ENCODE results near the gene NHEJ1.

NHEJ1 gene

DNA sequence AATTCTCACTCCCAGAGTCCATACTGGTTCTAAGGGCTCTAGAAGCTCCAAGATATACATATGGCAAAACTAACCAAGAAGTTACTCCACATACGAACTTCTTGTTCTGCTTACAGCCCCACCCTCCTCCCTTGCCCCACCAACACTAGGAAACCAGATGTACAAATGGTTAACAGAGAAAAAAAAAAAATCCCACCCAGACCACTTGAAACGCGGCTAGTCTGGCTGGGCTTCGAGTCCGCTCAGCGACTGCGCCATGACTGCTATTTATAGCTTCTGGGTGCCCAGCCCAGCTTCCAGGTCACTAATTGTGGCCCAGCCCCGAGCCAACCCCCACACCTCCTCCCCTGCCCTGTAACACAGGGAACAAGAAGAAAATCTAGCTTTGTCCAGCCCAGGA is 52.9 kb downstream of the NHEJ1 start:
- no peak overlapping the region for H3K9ac ChIP-seq (ENCODE audit: low read length)
- no peaks in the 10 kb centered on the region for H3K36me3 ChIP-seq (ENCODE audit: low read length)
- no peaks in the 10 kb centered on the region for H4K20me1 ChIP-seq (ENCODE audit: low read depth, low read length)
- TF ChIP-seq EZH2phosphoT487 (conservative IDR thresholded peaks at IDR 0.05; ENCODE audit: low read length) = no peak
- TF ChIP-seq, protein P1, sequence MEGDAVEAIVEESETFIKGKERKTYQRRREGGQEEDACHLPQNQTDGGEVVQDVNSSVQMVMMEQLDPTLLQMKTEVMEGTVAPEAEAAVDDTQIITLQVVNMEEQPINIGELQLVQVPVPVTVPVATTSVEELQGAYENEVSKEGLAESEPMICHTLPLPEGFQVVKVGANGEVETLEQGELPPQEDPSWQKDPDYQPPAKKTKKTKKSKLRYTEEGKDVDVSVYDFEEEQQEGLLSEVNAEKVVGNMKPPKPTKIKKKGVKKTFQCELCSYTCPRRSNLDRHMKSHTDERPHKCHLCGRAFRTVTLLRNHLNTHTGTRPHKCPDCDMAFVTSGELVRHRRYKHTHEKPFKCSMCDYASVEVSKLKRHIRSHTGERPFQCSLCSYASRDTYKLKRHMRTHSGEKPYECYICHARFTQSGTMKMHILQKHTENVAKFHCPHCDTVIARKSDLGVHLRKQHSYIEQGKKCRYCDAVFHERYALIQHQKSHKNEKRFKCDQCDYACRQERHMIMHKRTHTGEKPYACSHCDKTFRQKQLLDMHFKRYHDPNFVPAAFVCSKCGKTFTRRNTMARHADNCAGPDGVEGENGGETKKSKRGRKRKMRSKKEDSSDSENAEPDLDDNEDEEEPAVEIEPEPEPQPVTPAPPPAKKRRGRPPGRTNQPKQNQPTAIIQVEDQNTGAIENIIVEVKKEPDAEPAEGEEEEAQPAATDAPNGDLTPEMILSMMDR (IDR thresholded peaks at IDR 0.05; ENCODE audit: insufficient read depth, low read length, poor library complexity, severe bottlenecking) = no peak
- no peak overlapping the region for H3K27ac ChIP-seq (ENCODE audit: low read depth, low read length)
- H3F3A ChIP-seq (ENCODE audit: insufficient read depth) = no peaks in the 10 kb centered on the region
- H3K4me2 ChIP-seq (ENCODE audit: low read depth, low read length, poor library complexity, severe bottlenecking) = no peak overlapping the region
- H3K79me2 ChIP-seq (ENCODE audit: insufficient read depth, low read length) = no peaks in the 10 kb centered on the region
- H3K9me3 ChIP-seq (ENCODE audit: insufficient read depth, low read length) = no peaks in the 10 kb centered on the region
- H2AFZ ChIP-seq (ENCODE audit: low read depth, low read length, severe bottlenecking) = no peak overlapping the region
- no peak overlapping the region for H3K4me3 ChIP-seq (ENCODE audit: insufficient read depth, low read length, poor library complexity, severe bottlenecking)
- H3K9me2 ChIP-seq (replicated peaks; ENCODE audit: insufficient read depth, low read length) = no peaks in the 10 kb centered on the region
- no peaks in the 10 kb centered on the region for H3K27me3 ChIP-seq (ENCODE audit: low read length)

DNA sequence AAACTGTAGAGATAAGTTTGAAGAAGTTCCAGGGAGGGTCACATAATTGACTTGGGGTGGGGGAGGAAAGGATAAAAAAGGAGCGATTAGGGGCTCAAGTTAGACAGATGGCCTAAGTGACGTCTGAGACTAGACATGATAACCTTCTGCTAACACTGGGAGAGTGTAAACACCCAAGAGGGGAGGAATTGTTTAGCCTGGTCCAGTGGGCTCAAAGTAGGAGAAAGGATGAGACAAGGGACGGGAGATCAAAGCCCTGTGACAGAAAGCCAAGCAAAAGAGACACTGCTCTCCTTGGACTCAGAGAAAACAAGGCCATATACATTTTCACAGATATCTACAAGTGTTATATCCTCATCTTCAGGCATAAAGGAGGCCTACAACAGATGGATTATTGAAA is 54.4 kb downstream of the NHEJ1 start:
- H3K27me3 ChIP-seq (ENCODE audit: low read length) = no peaks in the 10 kb centered on the region
- no peak overlapping the region for H3K27ac ChIP-seq (ENCODE audit: low read depth, low read length)
- H3K36me3 ChIP-seq (ENCODE audit: low read length) = no peaks in the 10 kb centered on the region
- H2AFZ ChIP-seq (ENCODE audit: low read depth, low read length, severe bottlenecking) = no peak overlapping the region
- no peak overlapping the region for H3K4me2 ChIP-seq (ENCODE audit: low read depth, low read length, poor library complexity, severe bottlenecking)
- H3K9me3 ChIP-seq (ENCODE audit: insufficient read depth, low read length) = no peaks in the 10 kb centered on the region
- no peak for TF ChIP-seq EZH2phosphoT487 (conservative IDR thresholded peaks at IDR 0.05; ENCODE audit: low read length)
- TF ChIP-seq, protein P1 (IDR thresholded peaks at IDR 0.05; ENCODE audit: insufficient read depth, low read length, poor library complexity, severe bottlenecking) = no peak
- H3K9ac ChIP-seq (ENCODE audit: low read length) = no peak overlapping the region
- H3K79me2 ChIP-seq (ENCODE audit: insufficient read depth, low read length) = no peaks in the 10 kb centered on the region
- no peak overlapping the region for H3K4me3 ChIP-seq (ENCODE audit: insufficient read depth, low read length, poor library complexity, severe bottlenecking)
- H3F3A ChIP-seq (ENCODE audit: insufficient read depth) = no peaks in the 10 kb centered on the region
- H3K9me2 ChIP-seq (replicated peaks; ENCODE audit: insufficient read depth, low read length) = no peaks in the 10 kb centered on the region
- H4K20me1 ChIP-seq (ENCODE audit: low read depth, low read length) = no peaks in the 10 kb centered on the region

DNA sequence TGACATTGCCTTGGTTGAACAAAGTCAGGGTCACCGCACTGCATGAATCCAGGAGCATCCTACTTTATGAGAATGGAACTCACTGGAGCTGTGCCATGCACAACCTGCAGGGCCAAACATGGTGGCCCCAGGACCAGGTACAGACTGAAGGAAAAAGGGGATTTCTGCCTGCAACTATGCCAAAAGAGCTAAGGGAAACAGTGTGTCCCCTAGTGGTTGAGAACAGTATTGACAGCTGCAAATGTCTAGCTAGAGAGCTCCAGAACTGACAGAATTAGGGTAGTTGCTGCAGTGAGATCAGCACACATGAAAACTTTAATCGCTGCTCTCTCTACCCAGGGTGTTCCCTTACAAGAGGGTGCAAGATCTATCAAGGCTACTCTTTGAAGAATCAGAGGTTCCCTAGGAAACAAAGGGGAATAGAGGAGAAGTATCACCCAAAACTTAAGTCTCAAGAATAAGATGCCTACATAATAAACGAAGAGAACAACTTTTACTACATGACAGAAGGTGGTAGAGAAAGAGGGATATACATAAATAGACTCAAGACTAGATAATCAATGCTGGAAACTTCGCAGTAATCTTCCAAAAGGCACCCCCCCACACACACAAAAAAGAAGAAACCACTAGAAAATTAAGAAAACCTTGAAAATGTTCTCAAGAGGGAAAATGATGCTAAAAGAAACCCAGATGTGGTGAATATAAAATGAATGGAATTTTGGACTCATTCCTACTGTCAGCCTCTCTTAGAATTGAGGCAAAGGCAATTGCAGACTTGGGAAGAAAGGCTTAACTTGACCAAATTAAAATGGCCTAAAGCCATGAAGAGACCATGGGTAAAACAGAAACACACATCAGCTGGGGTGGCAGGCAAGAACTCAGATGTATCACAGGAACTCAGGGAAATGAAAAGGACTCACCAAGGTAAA is 56.2 kb downstream of the NHEJ1 start:
- H3K27me3 ChIP-seq (ENCODE audit: low read length) = no peaks in the 10 kb centered on the region
- no peak overlapping the region for H3K9ac ChIP-seq (ENCODE audit: low read length)
- H3K9me3 ChIP-seq (ENCODE audit: insufficient read depth, low read length) = no peaks in the 10 kb centered on the region
- no peak overlapping the region for H3K27ac ChIP-seq (ENCODE audit: low read depth, low read length)
- H3K4me3 ChIP-seq (ENCODE audit: insufficient read depth, low read length, poor library complexity, severe bottlenecking) = no peak overlapping the region
- no peaks in the 10 kb centered on the region for H3K36me3 ChIP-seq (ENCODE audit: low read length)
- TF ChIP-seq, protein P1 (IDR thresholded peaks at IDR 0.05; ENCODE audit: insufficient read depth, low read length, poor library complexity, severe bottlenecking) = peak; percentile 76
- no peak for TF ChIP-seq EZH2phosphoT487 (conservative IDR thresholded peaks at IDR 0.05; ENCODE audit: low read length)
- no peak overlapping the region for H2AFZ ChIP-seq (ENCODE audit: low read depth, low read length, severe bottlenecking)
- H4K20me1 ChIP-seq (ENCODE audit: low read depth, low read length) = no peaks in the 10 kb centered on the region
- H3K4me2 ChIP-seq (ENCODE audit: low read depth, low read length, poor library complexity, severe bottlenecking) = no peak overlapping the region
- H3F3A ChIP-seq (ENCODE audit: insufficient read depth) = no peaks in the 10 kb centered on the region
- no peaks in the 10 kb centered on the region for H3K9me2 ChIP-seq (replicated peaks; ENCODE audit: insufficient read depth, low read length)
- no peaks in the 10 kb centered on the region for H3K79me2 ChIP-seq (ENCODE audit: insufficient read depth, low read length)
